Dedifferentiated amniotic fluid mesenchymal stem cell (primary cell): ENCODE measurements around the gene SLC25A25.
"Not testable (repeated sequence)": the region's sequence is repeated elsewhere in the genome, so short reads cannot be mapped to it uniquely, and the experiment has no call there.

Experiments used
- DNase-seq: peaks from one replicate; pipeline ENCODE4 v3.0.0-alpha.2; 2016; ENCODE audit errors: extremely low spot score

Gene SLC25A25

GRCh38 chr9:128067645-128068385 is at the start of gene SLC25A25:
TSS of gene SLC25A25 (plus strand) at chr9:128068232. CDS start at chr9:128068320, 88 bp downstream.
- DNase-seq: peak; percentile 99

GRCh38 chr9:128020692-128021091 is 47.3 kb upstream of the SLC25A25 start:
- no peak for DNase-seq

GRCh38 chr9:128021098-128021497 is 46.9 kb upstream of the SLC25A25 start:
- no peak for DNase-seq

GRCh38 chr9:128022886-128023285 is 45.1 kb upstream of the SLC25A25 start:
- DNase-seq: no peak

- DNase-seq: not testable (repeated sequence)
Measured at GRCh38 chr9:128023671-128024070, 44.4 kb upstream of the SLC25A25 start.

GRCh38 chr9:128024761-128025308 is 43.2 kb upstream of the SLC25A25 start:
- DNase-seq: no peak

- DNase-seq: no peak
Measured at GRCh38 chr9:128025736-128026135, 42.3 kb upstream of the SLC25A25 start.

GRCh38 chr9:128026255-128026772 is 41.7 kb upstream of the SLC25A25 start:
- DNase-seq: no peak

- DNase-seq: no peak
Measured at GRCh38 chr9:128026773-128027541, 41.1 kb upstream of the SLC25A25 start.

GRCh38 chr9:128027705-128028104 is 40.3 kb upstream of the SLC25A25 start:
- no peak for DNase-seq

GRCh38 chr9:128033609-128034008 is 34.4 kb upstream of the SLC25A25 start:
- DNase-seq: no peak

GRCh38 chr9:128034821-128035652 is 33.0 kb upstream of the SLC25A25 start:
- DNase-seq: peak; percentile 68

- not testable (repeated sequence) for DNase-seq
Measured at GRCh38 chr9:128036522-128036921, 31.5 kb upstream of the SLC25A25 start.

GRCh38 chr9:128040783-128041182 is 27.2 kb upstream of the SLC25A25 start:
- DNase-seq: not testable (repeated sequence)

GRCh38 chr9:128042043-128042442 is 26.0 kb upstream of the SLC25A25 start:
- DNase-seq: no peak

GRCh38 chr9:128043467-128043868 is 24.6 kb upstream of the SLC25A25 start:
- no peak for DNase-seq

- DNase-seq: not testable (repeated sequence)
Measured at GRCh38 chr9:128045409-128045808, 22.6 kb upstream of the SLC25A25 start.

- no peak for DNase-seq
Measured at GRCh38 chr9:128045831-128046230, 22.2 kb upstream of the SLC25A25 start.

GRCh38 chr9:128047231-128047630 is 20.8 kb upstream of the SLC25A25 start:
- no peak for DNase-seq

- no peak for DNase-seq
Measured at GRCh38 chr9:128048663-128049062, 19.4 kb upstream of the SLC25A25 start.

- DNase-seq: no peak
Measured at GRCh38 chr9:128049843-128050242, 18.2 kb upstream of the SLC25A25 start.
